WTC11 (cell line): ENCODE results near the gene SIGLEC11. TPM values are rescaled to one million over a fixed set of nuclear protein-coding genes. Genes with fewer than 3 reads are reported as not detected.

Experiments
- ATAC-seq: fragments of 200-7000 bp; cut with Tn5 transposase; 2 replicates; pipeline ENCODE4 v1.10.0; 2021; ENCODE audit warnings: mild to moderate bottlenecking, moderate library complexity
- CTCF ChIA-PET: fragments of 300-600 bp; sonication (Branson Sonifier 250); formaldehyde crosslinking; loops from one replicate; lab custom pipeline; 2021; ENCODE audit warnings: antibody characterized with exemption; lab: Charles Lee
- POLR2A ChIA-PET: fragments of 350-600 bp; sonication (Branson Sonifier 250); formaldehyde crosslinking; loops from one replicate; lab custom pipeline; 2021; ENCODE audit warnings: antibody characterized with exemption; lab: Charles Lee
- DNase-seq: peaks from one replicate; pipeline ENCODE4 v3.0.0; 2021; ENCODE audit warnings: low spot score
- H3K27ac Mint-ChIP-seq: 2 replicates; pipeline ENCODE4 v1.8.0; 2021; ENCODE audit warnings: mixed read lengths
- H3K27me3 Mint-ChIP-seq: 2 replicates; pipeline ENCODE4 v1.8.0; 2021; ENCODE audit warnings: low read depth, mild to moderate bottlenecking, moderate library complexity, mixed read lengths
- H3K36me3 Mint-ChIP-seq: 2 replicates; pipeline ENCODE4 v1.8.0; 2021; ENCODE audit warnings: mixed read lengths
- H3K4me1 Mint-ChIP-seq: 2 replicates; pipeline ENCODE4 v1.8.0; 2022; ENCODE audit warnings: mixed read lengths
- H3K4me3 Mint-ChIP-seq: 2 replicates; pipeline ENCODE4 v1.8.0; 2021; ENCODE audit warnings: mild to moderate bottlenecking, moderate library complexity, mixed read lengths
- H3K9me3 Mint-ChIP-seq: 2 replicates; pipeline ENCODE4 v1.8.0; 2021; ENCODE audit warnings: mixed read lengths
- CREB1 ChIP-seq: sonication (generic); formaldehyde crosslinking; IDR thresholded peaks from 2 replicates; pipeline ENCODE4 v1.8.0; 2023; ENCODE audit warnings: mild to moderate bottlenecking, missing genetic modification reagents
- GABPB1 ChIP-seq: sonication (generic); formaldehyde crosslinking; IDR thresholded peaks from 2 replicates; pipeline ENCODE4 v1.8.1; 2023; ENCODE audit warnings: mild to moderate bottlenecking, missing genetic modification reagents
- GTF2I ChIP-seq: fragments of 250-450 bp; sonication (Bioruptor Pico); conservative IDR thresholded peaks from 2 replicates; pipeline ENCODE4 v1.4.0; 2021; ENCODE audit warnings: mild to moderate bottlenecking
- HMGA2 ChIP-seq: fragments of 250-450 bp; sonication (Bioruptor Pico); IDR thresholded peaks from 2 replicates; pipeline ENCODE4 v1.4.0; 2021; ENCODE audit warnings: mild to moderate bottlenecking, moderate library complexity
- KAT7 ChIP-seq: sonication (generic); formaldehyde crosslinking; IDR thresholded peaks from 2 replicates; pipeline ENCODE4 v1.8.1; 2023; ENCODE audit warnings: missing genetic modification reagents, mild to moderate bottlenecking, borderline replicate concordance
- RORB ChIP-seq: fragments of 250-450 bp; sonication (Bioruptor Pico); IDR thresholded peaks from 2 replicates; pipeline ENCODE4 v1.9.0; 2021; ENCODE audit warnings: mild to moderate bottlenecking
- SMAD3 ChIP-seq: sonication (generic); formaldehyde crosslinking; IDR thresholded peaks from 2 replicates; pipeline ENCODE4 v1.8.0; 2022; ENCODE audit warnings: missing genetic modification reagents, mild to moderate bottlenecking, borderline replicate concordance
- ZNF263 ChIP-seq: sonication (generic); formaldehyde crosslinking; IDR thresholded peaks from 2 replicates; pipeline ENCODE4 v1.8.1; 2022; ENCODE audit warnings: low read depth, mild to moderate bottlenecking, moderate library complexity, missing genetic modification reagents
- ZNF317 ChIP-seq: sonication (generic); formaldehyde crosslinking; IDR thresholded peaks from 2 replicates; pipeline ENCODE4 v1.8.1; 2023; ENCODE audit warnings: low read depth, mild to moderate bottlenecking, moderate library complexity, missing genetic modification reagents, borderline replicate concordance
- ZNF423 ChIP-seq: fragments of 250-450 bp; sonication (Bioruptor Pico); IDR thresholded peaks from 2 replicates; pipeline ENCODE4 v2.1.2; 2022; ENCODE audit warnings: mild to moderate bottlenecking, moderate library complexity
- total RNA-seq: library from RNA; stranded (reverse); gene quantifications from 3 replicates; pipeline ENCODE4 v1.2.3, GENCODE V29; 2021
- TF ChIP-seq, protein P1 (sequence below): sonication (generic); formaldehyde crosslinking; IDR thresholded peaks from 2 replicates; pipeline ENCODE4 v1.8.0; 2022; ENCODE audit warnings: mild to moderate bottlenecking, missing genetic modification reagents
- TF ChIP-seq, protein P2 (sequence below): sonication (generic); formaldehyde crosslinking; IDR thresholded peaks from 2 replicates; pipeline ENCODE4 v1.8.1; 2022; ENCODE audit warnings: mild to moderate bottlenecking, moderate library complexity, missing genetic modification reagents
- TF ChIP-seq, protein P3 (sequence below): fragments of 250-450 bp; sonication (Bioruptor Pico); IDR thresholded peaks from 2 replicates; pipeline ENCODE4 v1.9.0; 2021; ENCODE audit warnings: mild to moderate bottlenecking
- TF ChIP-seq, protein P4 (sequence below): sonication (generic); formaldehyde crosslinking; IDR thresholded peaks from 2 replicates; pipeline ENCODE4 v1.8.0; 2022; ENCODE audit warnings: mild to moderate bottlenecking, missing genetic modification reagents

Gene SIGLEC11
- total RNA-seq, 1 experiment from 2014 or later, result not detected

DNA sequence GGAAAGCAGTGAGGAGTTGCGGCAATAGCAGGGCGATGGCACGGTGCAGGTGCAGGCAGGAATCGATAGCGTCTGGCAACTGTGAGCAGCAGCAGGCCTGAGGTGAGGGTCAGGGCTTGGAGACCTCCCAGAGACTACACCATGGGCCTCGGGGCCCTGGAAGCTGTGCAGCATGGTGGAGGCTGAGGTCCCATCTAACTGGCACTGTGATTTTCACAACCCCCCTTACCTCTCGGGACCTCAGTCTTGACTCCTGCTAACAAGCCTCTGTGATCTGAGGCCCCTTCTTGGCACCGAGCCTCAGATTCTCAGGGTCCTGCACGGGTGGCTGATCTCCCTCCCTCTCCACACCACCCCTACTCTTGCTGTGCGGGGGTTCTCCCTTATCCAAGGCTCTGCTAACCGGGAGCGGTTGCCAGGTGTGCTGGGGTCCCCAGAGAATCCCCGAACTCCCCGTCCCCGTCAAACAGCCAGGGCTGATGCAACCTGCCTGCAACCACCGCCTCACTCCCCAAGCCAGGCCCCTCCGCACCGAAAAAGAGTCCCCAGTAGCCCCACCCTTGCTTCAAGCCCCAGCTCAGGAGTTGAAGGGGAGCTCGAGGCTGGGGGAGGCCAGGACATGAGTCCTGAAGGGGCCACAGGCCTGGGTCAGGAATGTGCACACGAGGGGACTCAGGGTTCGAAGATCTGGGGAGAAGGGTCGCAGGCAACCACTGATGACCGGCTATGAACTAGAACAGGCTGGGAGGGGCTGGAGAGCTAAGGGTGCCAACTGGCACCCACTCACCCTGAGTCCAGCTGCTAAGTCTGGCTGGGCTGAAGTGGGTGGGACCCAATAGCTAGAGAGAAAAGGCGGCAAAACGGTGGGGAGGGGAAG, 36.7 kb downstream of the SIGLEC11 start:
- TF ChIP-seq GABPB1 (CRISPR knock-in tag), result peak; percentile 78
- TF ChIP-seq, protein P1, sequence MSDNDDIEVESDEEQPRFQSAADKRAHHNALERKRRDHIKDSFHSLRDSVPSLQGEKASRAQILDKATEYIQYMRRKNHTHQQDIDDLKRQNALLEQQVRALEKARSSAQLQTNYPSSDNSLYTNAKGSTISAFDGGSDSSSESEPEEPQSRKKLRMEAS (CRISPR knock-in tag), result no peak
- no peak for TF ChIP-seq ZNF317 (CRISPR knock-in tag)
- CTCF ChIA-PET, result interaction anchor here (1.0 to 1.2 kb wide), 2 partner anchors 12 to 34 kb away, joined by 3 to 5 read pairs; no protein-coding TSS in a partner anchor
- Mint-ChIP-seq H3K4me3 (no peak overlapping the region), H3K4me1 (peaks cover 44% of the 10 kb centered on the region), H3K27ac (0 out of 2 replicates have a peak overlapping the region, but pooled peaks have one; percentile 32), H3K27me3 (peaks cover 4% of the 10 kb centered on the region; the same call in 1 of the 2 replicates), H3K36me3 (peaks cover 34% of the 10 kb centered on the region), H3K9me3 (no peaks in the 10 kb centered on the region)
- ATAC-seq (no peak), DNase-seq (peak; percentile 36)
- POLR2A ChIA-PET, result interaction anchor here (0.5 to 0.6 kb wide), 2 partner anchors 30 to 56 kb away, joined by 4 to 7 read pairs; partner anchors contain the start of gene PNKP

DNA sequence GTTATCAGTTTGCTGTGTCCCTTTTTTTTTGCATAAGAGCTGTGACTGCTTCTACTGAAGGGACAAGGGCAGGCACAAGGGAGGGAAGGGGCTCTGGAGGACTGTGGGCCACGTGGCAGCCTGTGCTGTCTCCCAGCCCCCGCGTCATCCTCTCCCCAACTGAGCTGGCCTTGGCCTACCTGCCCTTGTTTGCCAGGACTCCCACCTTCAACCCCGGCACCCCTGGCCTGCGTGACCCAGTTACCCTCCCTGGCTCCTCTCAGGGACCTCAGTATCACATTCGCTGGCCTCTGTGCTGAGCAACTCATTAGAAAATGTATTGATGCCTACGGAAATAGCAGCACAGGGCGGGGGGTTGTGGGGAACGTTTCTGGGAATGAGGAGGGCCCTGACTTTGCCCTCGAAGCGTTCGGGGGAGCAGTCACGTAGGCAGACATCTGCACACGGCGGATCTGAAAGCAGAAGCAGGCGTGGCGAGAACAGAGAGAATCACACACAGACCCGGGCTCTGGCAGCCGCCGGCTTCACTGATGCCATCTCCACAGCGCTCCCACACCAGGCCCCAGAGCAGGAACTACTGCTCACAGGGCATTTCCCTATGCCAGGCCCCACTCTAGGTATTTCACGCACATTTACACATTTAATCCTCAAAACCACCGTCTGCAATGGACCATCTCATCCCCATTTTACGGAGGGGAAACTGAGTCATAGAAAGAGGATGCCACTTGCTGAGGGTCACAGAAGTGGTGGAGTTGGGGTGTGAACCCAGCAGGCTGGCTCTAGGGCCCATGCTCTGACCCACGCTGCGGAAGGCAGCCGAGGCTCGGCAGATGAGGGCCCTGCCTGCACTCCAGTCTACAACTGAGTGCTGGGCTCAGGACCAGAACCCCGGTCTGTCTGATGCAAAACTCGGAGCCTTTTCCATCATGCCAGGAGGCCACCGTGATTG, 37.6 kb downstream of the SIGLEC11 start:
- no peak overlapping the region for H3K4me3 Mint-ChIP-seq
- peaks cover 34% of the 10 kb centered on the region for H3K36me3 Mint-ChIP-seq
- peaks cover 40% of the 10 kb centered on the region for H3K4me1 Mint-ChIP-seq
- CTCF ChIA-PET, result no interaction called here
- no peaks in the 10 kb centered on the region for H3K9me3 Mint-ChIP-seq
- no peak for ATAC-seq
- H3K27ac Mint-ChIP-seq, result 0 out of 2 replicates have a peak overlapping the region, but pooled peaks have one; percentile 36
- no peak for DNase-seq
- TF ChIP-seq, protein P2, sequence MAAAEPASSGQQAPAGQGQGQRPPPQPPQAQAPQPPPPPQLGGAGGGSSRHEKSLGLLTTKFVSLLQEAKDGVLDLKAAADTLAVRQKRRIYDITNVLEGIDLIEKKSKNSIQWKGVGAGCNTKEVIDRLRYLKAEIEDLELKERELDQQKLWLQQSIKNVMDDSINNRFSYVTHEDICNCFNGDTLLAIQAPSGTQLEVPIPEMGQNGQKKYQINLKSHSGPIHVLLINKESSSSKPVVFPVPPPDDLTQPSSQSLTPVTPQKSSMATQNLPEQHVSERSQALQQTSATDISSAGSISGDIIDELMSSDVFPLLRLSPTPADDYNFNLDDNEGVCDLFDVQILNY (CRISPR knock-in tag), result no peak
- TF ChIP-seq, protein P3, sequence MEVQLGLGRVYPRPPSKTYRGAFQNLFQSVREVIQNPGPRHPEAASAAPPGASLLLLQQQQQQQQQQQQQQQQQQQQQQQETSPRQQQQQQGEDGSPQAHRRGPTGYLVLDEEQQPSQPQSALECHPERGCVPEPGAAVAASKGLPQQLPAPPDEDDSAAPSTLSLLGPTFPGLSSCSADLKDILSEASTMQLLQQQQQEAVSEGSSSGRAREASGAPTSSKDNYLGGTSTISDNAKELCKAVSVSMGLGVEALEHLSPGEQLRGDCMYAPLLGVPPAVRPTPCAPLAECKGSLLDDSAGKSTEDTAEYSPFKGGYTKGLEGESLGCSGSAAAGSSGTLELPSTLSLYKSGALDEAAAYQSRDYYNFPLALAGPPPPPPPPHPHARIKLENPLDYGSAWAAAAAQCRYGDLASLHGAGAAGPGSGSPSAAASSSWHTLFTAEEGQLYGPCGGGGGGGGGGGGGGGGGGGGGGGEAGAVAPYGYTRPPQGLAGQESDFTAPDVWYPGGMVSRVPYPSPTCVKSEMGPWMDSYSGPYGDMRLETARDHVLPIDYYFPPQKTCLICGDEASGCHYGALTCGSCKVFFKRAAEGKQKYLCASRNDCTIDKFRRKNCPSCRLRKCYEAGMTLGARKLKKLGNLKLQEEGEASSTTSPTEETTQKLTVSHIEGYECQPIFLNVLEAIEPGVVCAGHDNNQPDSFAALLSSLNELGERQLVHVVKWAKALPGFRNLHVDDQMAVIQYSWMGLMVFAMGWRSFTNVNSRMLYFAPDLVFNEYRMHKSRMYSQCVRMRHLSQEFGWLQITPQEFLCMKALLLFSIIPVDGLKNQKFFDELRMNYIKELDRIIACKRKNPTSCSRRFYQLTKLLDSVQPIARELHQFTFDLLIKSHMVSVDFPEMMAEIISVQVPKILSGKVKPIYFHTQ (CRISPR knock-in tag), result no peak
- no peak for TF ChIP-seq GTF2I
- no peak for TF ChIP-seq SMAD3 (CRISPR knock-in tag)
- no peak for TF ChIP-seq KAT7 (CRISPR knock-in tag)
- TF ChIP-seq ZNF423 (CRISPR knock-in tag), result no peak
- no peak for TF ChIP-seq RORB (CRISPR knock-in tag)
- TF ChIP-seq, protein P4, sequence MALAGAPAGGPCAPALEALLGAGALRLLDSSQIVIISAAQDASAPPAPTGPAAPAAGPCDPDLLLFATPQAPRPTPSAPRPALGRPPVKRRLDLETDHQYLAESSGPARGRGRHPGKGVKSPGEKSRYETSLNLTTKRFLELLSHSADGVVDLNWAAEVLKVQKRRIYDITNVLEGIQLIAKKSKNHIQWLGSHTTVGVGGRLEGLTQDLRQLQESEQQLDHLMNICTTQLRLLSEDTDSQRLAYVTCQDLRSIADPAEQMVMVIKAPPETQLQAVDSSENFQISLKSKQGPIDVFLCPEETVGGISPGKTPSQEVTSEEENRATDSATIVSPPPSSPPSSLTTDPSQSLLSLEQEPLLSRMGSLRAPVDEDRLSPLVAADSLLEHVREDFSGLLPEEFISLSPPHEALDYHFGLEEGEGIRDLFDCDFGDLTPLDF (CRISPR knock-in tag), result no peak
- TF ChIP-seq ZNF263, result no peak
- TF ChIP-seq HMGA2 (CRISPR knock-in tag), result no peak
- TF ChIP-seq CREB1 (CRISPR knock-in tag), result no peak
- H3K27me3 Mint-ChIP-seq, result no peaks in the 10 kb centered on the region
- POLR2A ChIA-PET, result no interaction called here
